Naive thymus-derived CD8-positive, alpha-beta T cell (primary cell): Measurements from ENCODE around the gene UGT1A3. TPM values are rescaled to one million over a fixed set of nuclear protein-coding genes. Genes with fewer than 3 reads are reported as not detected.

Source experiments
- ATAC-seq, 2 donors: fragments of 150-1000 bp; cut with Tn5 transposase in 1 of 2; sonication (Bioruptor Pico), chemical (Tn5 transposase) in 1 of 2; 1 replicate in 1 of 2; 2 replicates in 1 of 2; pipeline ENCODE4 v1.10.0; 2021; ENCODE audit warnings: mild to moderate bottlenecking in 2 of 2, moderate library complexity in 2 of 2
- POLR2A ChIA-PET: fragments of 350-600 bp; sonication (Branson Sonifier 250); formaldehyde crosslinking; loops from one replicate; lab custom pipeline; 2021; ENCODE audit warnings: antibody characterized with exemption; lab: Charles Lee
- DNase-seq, 10 donors: peaks; one replicate each; pipeline versions ENCODE4 v3.0.0 to v3.0.0-alpha.2; 2020 to 2022
- H3K27ac Mint-ChIP-seq, 10 donors: one replicate each; pipeline ENCODE4 v1.8.0; 2020 to 2022; ENCODE audit warnings: mild to moderate bottlenecking in 10 of 10, mixed read lengths in 10 of 10, moderate library complexity in 4 of 10, inconsistent platforms in 1 of 10
- H3K27me3 Mint-ChIP-seq, 5 donors: one replicate each; pipeline ENCODE4 v1.8.0; 2021 to 2022; ENCODE audit warnings: mixed read lengths in 5 of 5
- H3K36me3 Mint-ChIP-seq, 3 donors: one replicate each; pipeline ENCODE4 v1.8.0; 2020 to 2022; ENCODE audit warnings: mixed read lengths in 3 of 3, mild to moderate bottlenecking in 2 of 3, inconsistent platforms in 1 of 3
- H3K4me1 Mint-ChIP-seq, 4 donors: one replicate each; pipeline ENCODE4 v1.8.0; 2021 to 2022; ENCODE audit warnings: mixed read lengths in 4 of 4
- H3K4me3 Mint-ChIP-seq, 10 donors: one replicate each; pipeline ENCODE4 v1.8.0; 2020 to 2022; ENCODE audit warnings: mild to moderate bottlenecking in 10 of 10, mixed read lengths in 10 of 10, moderate library complexity in 6 of 10, inconsistent platforms in 1 of 10
- H3K9me3 Mint-ChIP-seq, 9 donors: one replicate each; pipeline ENCODE4 v1.8.0; 2020 to 2022; ENCODE audit warnings: mixed read lengths in 9 of 9, mild to moderate bottlenecking in 3 of 9, inconsistent platforms in 1 of 9, moderate library complexity in 1 of 9
- polyA plus RNA-seq, 3 donors: library from polyadenylated mRNA; unstranded; fragments of 300-500 nt; fragmentation: Illumina TruSeq; gene quantifications; one replicate each; pipeline ENCODE4 v1.2.3, GENCODE V29; 2021
- total RNA-seq, 8 experiments: library from RNA in 2 of 8; stranded (reverse) in 2 of 8; gene quantifications; one replicate each; pipeline ENCODE4 v1.2.3 and lab custom pipeline; 2021 to 2026

UGT1A3 gene
- total and polyA plus RNA-seq, 5 experiments from 2014 or later = not detected

GRCh38 chr2:233794128-233794658, 65.4 kb downstream of the UGT1A3 start:
- DNase-seq = no peak
- Mint-ChIP-seq H3K27ac (no peak overlapping the region), H3K27me3 (peaks cover 0 to 6% (median 2%) of the 10 kb centered on the region in 5 donors), H3K36me3 (no peaks in the 10 kb centered on the region), H3K4me1 (peaks cover 0 to 10% (median 0%) of the 10 kb centered on the region in 4 donors), H3K4me3 (no peak overlapping the region), H3K9me3 (peaks cover 0 to 5% (median 0%) of the 10 kb centered on the region in 9 donors)
- POLR2A ChIA-PET = no interaction called here
- ATAC-seq = no peak

DNA sequence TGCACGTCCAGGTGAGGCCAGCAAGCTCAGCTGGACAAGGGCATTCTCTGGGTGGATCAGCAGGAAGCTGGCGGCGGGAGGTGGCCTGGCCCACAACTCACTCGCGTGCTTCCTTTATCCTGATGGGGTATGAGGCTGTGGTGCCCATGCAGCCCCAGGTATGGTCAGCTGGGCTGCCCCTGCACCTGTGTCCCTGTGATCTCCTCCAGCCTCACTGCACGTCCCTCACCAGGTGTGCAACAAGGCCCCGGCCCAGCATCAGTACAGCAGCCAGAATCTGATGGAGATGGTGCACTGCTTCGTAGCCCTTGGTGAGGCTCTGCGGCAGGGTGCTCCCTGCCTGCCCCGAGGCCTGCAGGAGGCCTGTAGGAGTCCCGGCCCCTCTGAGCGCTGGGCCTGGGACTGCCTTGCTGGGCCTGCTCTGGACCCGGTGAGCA, 66.9 kb downstream of the UGT1A3 start:
- ATAC-seq = no peak
- Mint-ChIP-seq H3K36me3 (no peaks in the 10 kb centered on the region), H3K4me1 (peaks cover 0 to 6% (median 0%) of the 10 kb centered on the region in 4 donors), H3K27me3 (peaks cover 0 to 6% (median 5%) of the 10 kb centered on the region in 5 donors), H3K9me3 (peaks cover 0 to 4% (median 0%) of the 10 kb centered on the region in 9 donors), H3K27ac (no peak overlapping the region), H3K4me3 (no peak overlapping the region)
- DNase-seq = no peak
- POLR2A ChIA-PET = interaction anchor here (0.6 kb wide), 1 partner anchor 608 kb away, joined by 3 read pairs; no protein-coding TSS in a partner anchor

GRCh38 chr2:233796254-233796653, 67.4 kb downstream of the UGT1A3 start:
- no peaks in the 10 kb centered on the region for H3K36me3 Mint-ChIP-seq
- H3K9me3 Mint-ChIP-seq = peaks cover 0 to 4% (median 0%) of the 10 kb centered on the region in 9 donors
- POLR2A ChIA-PET = interaction anchor here (0.6 kb wide), 1 partner anchor 608 kb away, joined by 3 read pairs; no protein-coding TSS in a partner anchor
- DNase-seq (no peak), ATAC-seq (no peak)
- H3K27ac Mint-ChIP-seq = no peak overlapping the region
- peaks cover 0 to under 1% (median 0%) of the 10 kb centered on the region in 4 donors for H3K4me1 Mint-ChIP-seq
- no peak overlapping the region for H3K4me3 Mint-ChIP-seq
- peaks cover 0 to 7% (median 6%) of the 10 kb centered on the region in 5 donors for H3K27me3 Mint-ChIP-seq

GRCh38 chr2:233798335-233799086, 69.7 kb downstream of the UGT1A3 start:
- Mint-ChIP-seq H3K27me3 (peaks cover 2 to 18% (median 15%) of the 10 kb centered on the region in 5 donors), H3K4me3 (no peak overlapping the region), H3K9me3 (peaks cover 0 to 4% (median 0%) of the 10 kb centered on the region in 9 donors), H3K36me3 (no peaks in the 10 kb centered on the region), H3K27ac (no peak overlapping the region), H3K4me1 (no peaks in the 10 kb centered on the region)
- ATAC-seq (no peak), DNase-seq (peak in 2 of 10 donors; percentile 14 to 59)
- POLR2A ChIA-PET = no interaction called here

DNA sequence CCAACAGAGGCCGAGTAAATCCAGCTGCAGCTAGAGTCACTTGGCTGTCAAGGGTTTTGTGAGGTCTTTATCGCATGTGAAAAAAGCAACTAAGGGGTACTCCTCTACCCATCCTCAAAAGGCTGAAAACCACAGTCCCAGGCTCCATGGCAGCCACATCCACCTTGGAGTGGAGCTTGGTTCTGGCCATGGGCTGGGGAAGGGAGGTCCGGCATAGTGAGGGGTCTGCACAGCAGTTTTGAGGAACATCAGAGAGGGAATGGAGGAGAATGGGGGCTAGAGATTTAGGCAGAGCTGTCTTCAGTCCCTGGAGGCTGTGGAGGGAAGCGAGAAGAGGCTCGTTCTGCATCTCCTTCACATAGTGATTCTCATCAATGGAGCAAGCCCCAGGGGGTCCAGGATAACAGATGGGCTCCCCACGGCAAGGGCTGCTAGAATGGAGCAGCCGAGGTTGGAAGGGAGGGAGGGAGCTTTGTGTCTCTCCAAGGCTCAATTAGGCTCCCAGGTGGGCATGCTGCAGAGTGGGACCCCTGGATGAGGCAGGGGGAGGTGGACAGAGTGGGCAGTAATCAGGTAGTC, 70.3 kb downstream of the UGT1A3 start:
- ATAC-seq = no peak
- POLR2A ChIA-PET = no interaction called here
- H3K27ac Mint-ChIP-seq = no peak overlapping the region
- no peak for DNase-seq
- H3K9me3 Mint-ChIP-seq = peaks cover 0 to 4% (median 0%) of the 10 kb centered on the region in 9 donors
- H3K4me1 Mint-ChIP-seq = no peaks in the 10 kb centered on the region
- peaks cover 2 to 24% (median 14%) of the 10 kb centered on the region in 5 donors for H3K27me3 Mint-ChIP-seq
- H3K36me3 Mint-ChIP-seq = no peaks in the 10 kb centered on the region
- no peak overlapping the region for H3K4me3 Mint-ChIP-seq

- Mint-ChIP-seq H3K4me1 (no peaks in the 10 kb centered on the region), H3K27me3 (peaks cover 5 to 28% (median 14%) of the 10 kb centered on the region in 5 donors), H3K36me3 (no peaks in the 10 kb centered on the region), H3K27ac (no peak overlapping the region), H3K9me3 (peaks cover 0 to 4% (median 0%) of the 10 kb centered on the region in 9 donors), H3K4me3 (no peak overlapping the region)
- DNase-seq = peak in 1 of 10 donors; percentile 10
- ATAC-seq = no peak
- POLR2A ChIA-PET = no interaction called here
Observed at GRCh38 chr2:233799716-233800115, 70.9 kb downstream of the UGT1A3 start.

DNA sequence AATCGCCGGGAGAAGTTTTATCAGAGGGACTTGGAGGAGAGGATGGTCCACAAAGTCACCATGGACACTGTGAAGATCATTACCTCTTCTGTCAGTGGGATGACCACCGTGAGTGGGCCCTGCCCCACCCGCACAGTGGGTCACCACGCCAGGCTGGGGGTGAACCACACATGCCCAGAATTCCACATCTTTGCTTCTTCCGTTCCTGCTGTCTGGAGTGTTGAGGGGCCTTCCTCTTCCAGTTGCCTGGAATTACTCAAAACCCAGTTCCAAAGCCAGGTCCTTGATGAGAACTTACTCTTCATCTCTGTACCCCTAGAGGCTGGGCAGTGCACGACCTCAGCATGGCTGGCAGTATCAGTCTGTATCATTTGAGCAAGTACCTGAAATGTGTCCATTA, 71.4 kb downstream of the UGT1A3 start:
- Mint-ChIP-seq H3K27me3 (peaks cover 5 to 31% (median 14%) of the 10 kb centered on the region in 5 donors), H3K36me3 (no peaks in the 10 kb centered on the region), H3K9me3 (peaks cover 0 to 4% (median 0%) of the 10 kb centered on the region in 9 donors), H3K4me1 (no peaks in the 10 kb centered on the region), H3K27ac (no peak overlapping the region), H3K4me3 (no peak overlapping the region)
- ATAC-seq (no peak), DNase-seq (peak in 1 of 10 donors; percentile 3)
- POLR2A ChIA-PET = no interaction called here

GRCh38 chr2:233801357-233802131, 72.7 kb downstream of the UGT1A3 start:
- POLR2A ChIA-PET = no interaction called here
- H3K36me3 Mint-ChIP-seq = no peaks in the 10 kb centered on the region
- H3K4me3 Mint-ChIP-seq = no peak overlapping the region
- H3K9me3 Mint-ChIP-seq = peaks cover 0 to 4% (median 0%) of the 10 kb centered on the region in 9 donors
- H3K27me3 Mint-ChIP-seq = peaks cover 5 to 31% (median 14%) of the 10 kb centered on the region in 5 donors
- ATAC-seq = no peak
- no peak for DNase-seq
- no peaks in the 10 kb centered on the region for H3K4me1 Mint-ChIP-seq
- no peak overlapping the region for H3K27ac Mint-ChIP-seq

DNA sequence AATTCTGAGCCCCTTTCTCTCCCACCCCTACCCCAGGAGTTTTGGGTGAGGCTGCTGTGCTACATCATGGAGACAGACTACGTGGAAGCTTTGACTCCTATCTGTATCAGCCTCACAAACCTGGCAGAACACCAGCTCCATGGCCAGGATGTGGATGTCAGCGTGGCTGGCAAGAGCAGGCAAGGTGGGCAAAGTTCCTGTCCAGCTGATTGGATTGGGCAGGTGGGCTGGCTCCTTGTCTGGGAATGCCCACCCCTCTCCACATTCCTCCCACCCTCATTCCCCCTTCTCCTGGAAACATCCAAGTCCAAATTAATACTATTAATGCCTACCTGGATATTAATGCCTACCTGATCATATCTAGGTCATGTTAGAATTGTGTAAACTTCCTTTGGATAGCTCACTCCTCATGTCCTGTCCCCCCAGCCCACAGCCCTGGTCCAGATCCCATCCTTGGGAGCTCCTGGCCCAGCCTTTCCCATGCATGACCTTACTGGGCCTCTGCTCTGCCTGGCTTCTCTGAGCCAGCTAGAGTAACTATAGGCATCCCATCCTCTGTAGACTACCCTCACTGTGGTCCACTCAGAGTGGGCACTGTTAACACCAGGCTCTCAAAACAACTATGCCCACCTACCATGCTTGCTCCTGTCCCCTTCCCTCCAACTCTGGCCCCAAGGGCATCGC, 73.4 kb downstream of the UGT1A3 start:
- DNase-seq (no peak), ATAC-seq (no peak)
- Mint-ChIP-seq H3K4me3 (no peak overlapping the region), H3K4me1 (no peaks in the 10 kb centered on the region), H3K27me3 (peaks cover 5 to 31% (median 14%) of the 10 kb centered on the region in 5 donors), H3K9me3 (peaks cover 0 to 4% (median 0%) of the 10 kb centered on the region in 9 donors), H3K27ac (no peak overlapping the region), H3K36me3 (no peaks in the 10 kb centered on the region)
- POLR2A ChIA-PET = no interaction called here

DNA sequence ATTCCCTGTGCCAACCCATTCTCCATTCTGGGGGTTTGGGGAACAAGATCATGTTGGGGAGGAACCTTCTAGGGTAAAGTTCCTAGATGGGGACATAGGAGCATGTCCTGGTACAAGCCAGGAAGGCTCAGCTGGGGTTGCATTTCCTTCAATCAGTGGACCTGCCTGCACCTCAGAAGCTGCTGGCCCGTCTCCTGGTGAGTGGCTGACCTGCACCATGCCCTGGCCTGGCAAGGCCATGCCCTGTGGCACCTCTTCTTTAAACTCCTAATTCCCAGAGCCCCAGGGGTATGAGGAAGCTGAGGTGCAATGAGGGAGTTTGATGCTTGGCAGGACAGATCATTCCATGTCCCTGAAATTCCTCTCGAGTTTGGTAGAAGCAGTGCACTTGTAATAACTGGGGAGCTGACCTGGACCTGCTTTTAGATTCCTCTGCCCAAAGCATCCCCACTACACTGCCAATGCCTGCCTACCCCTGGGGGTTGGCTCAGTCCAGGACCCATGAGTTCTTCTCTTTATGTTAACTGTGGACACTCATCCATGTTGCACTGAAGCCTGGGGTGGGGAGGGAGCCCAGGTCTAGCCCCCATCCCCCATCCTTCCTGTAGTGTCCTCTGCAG, 74.6 kb downstream of the UGT1A3 start:
- H3K27ac Mint-ChIP-seq = no peak overlapping the region
- no peaks in the 10 kb centered on the region for H3K4me1 Mint-ChIP-seq
- ATAC-seq = no peak
- peaks cover 5 to 29% (median 14%) of the 10 kb centered on the region in 5 donors for H3K27me3 Mint-ChIP-seq
- H3K4me3 Mint-ChIP-seq = no peak overlapping the region
- DNase-seq = no peak
- POLR2A ChIA-PET = no interaction called here
- H3K9me3 Mint-ChIP-seq = peaks cover 0 to 4% (median 0%) of the 10 kb centered on the region in 9 donors
- H3K36me3 Mint-ChIP-seq = no peaks in the 10 kb centered on the region

GRCh38 chr2:233803994-233804393, 75.2 kb downstream of the UGT1A3 start:
- ATAC-seq = no peak
- Mint-ChIP-seq H3K27me3 (peaks cover 5 to 30% (median 20%) of the 10 kb centered on the region in 5 donors), H3K27ac (no peak overlapping the region), H3K4me1 (no peaks in the 10 kb centered on the region), H3K9me3 (peaks cover 0 to 4% (median 0%) of the 10 kb centered on the region in 9 donors), H3K36me3 (no peaks in the 10 kb centered on the region), H3K4me3 (no peak overlapping the region)
- no peak for DNase-seq
- POLR2A ChIA-PET = no interaction called here
